ENCODE results near the gene SCYL3. TPM values are rescaled to one million over a fixed set of nuclear protein-coding genes. Genes with fewer than 3 reads are reported as not detected.

Gene SCYL3
- total and polyA plus RNA-seq, 2 experiments from 2014 or later: 2.2 to 6.8 TPM

DNA sequence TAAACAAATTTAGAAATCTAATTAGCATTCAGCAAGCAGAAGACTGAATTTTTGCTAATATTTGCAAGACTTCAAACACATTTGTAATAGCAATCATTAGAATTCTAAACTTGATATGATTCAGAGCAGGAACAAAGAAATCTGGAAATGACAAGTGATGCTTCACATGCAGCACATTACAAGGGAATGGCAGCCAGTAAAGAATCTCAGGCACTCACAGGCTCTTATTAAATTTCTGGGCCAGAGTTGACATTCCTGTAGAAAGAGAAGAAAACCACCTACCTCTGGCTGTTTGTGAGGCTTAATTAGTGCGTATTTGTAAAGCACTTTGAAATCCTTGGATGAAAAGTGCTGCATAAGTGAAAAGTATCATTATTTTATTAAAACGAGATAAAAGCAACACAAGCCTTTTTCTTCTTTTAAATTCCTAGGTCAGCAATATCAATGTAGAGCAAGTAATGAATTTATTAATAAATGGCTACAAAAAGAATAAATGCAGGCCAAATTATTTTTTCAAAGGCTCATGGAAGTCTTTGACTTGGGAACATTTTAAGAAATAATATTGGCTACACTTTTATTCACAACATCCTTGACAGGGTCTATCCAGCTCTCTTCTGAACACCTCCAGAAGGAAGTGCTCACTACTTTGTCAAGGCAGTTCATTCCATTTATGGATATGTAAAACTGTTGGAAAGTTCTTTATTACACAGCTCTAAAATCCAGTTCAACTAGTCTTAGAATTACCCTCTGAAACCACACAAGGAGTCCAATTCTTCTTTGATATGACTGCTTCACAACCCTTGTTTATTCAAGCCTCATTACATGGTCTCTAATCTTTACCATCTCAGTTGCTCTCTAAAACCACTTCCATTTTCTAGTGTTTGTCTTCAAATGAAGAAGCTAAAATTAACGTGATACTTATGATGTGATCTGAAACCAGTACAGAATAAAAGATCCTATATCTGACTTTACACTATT lies 32.1 kb upstream of the SCYL3 start:
- H3K4me2 ChIP-seq: no peak overlapping the region
- no peaks in the 10 kb centered on the region for H3F3A ChIP-seq (replicated peaks; ENCODE audit: low read depth)
- H3K9me2 ChIP-seq (ENCODE audit: insufficient read depth): no peaks in the 10 kb centered on the region
- no peaks in the 10 kb centered on the region for H3K27me3 ChIP-seq (ENCODE audit: insufficient read depth)
- DNase-seq (ENCODE audit: low spot score): peak; percentile 22
- H3K4me1 ChIP-seq (ENCODE audit: insufficient read depth): no peaks in the 10 kb centered on the region
- H3K27ac ChIP-seq (ENCODE audit: low read depth): no peak overlapping the region
- H3K9me3 Mint-ChIP-seq: no peaks in the 10 kb centered on the region
- TF ChIP-seq, protein P1, sequence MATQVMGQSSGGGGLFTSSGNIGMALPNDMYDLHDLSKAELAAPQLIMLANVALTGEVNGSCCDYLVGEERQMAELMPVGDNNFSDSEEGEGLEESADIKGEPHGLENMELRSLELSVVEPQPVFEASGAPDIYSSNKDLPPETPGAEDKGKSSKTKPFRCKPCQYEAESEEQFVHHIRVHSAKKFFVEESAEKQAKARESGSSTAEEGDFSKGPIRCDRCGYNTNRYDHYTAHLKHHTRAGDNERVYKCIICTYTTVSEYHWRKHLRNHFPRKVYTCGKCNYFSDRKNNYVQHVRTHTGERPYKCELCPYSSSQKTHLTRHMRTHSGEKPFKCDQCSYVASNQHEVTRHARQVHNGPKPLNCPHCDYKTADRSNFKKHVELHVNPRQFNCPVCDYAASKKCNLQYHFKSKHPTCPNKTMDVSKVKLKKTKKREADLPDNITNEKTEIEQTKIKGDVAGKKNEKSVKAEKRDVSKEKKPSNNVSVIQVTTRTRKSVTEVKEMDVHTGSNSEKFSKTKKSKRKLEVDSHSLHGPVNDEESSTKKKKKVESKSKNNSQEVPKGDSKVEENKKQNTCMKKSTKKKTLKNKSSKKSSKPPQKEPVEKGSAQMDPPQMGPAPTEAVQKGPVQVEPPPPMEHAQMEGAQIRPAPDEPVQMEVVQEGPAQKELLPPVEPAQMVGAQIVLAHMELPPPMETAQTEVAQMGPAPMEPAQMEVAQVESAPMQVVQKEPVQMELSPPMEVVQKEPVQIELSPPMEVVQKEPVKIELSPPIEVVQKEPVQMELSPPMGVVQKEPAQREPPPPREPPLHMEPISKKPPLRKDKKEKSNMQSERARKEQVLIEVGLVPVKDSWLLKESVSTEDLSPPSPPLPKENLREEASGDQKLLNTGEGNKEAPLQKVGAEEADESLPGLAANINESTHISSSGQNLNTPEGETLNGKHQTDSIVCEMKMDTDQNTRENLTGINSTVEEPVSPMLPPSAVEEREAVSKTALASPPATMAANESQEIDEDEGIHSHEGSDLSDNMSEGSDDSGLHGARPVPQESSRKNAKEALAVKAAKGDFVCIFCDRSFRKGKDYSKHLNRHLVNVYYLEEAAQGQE (IDR thresholded peaks at IDR 0.05; ENCODE audit: unreplicated experiment): no peak
- TF ChIP-seq POLR2AphosphoS5 (IDR thresholded peaks at IDR 0.05; ENCODE audit: low read depth) (no peak), ZNF331 (CRISPR knock-in tag; IDR thresholded peaks at IDR 0.05; ENCODE audit: low read depth) (no peak), STAT1 (IDR thresholded peaks at IDR 0.05; ENCODE audit: unreplicated experiment) (no peak), EZH2phosphoT487 (IDR thresholded peaks at IDR 0.05; ENCODE audit: unreplicated experiment) (no peak)
- TF ChIP-seq, protein P2, sequence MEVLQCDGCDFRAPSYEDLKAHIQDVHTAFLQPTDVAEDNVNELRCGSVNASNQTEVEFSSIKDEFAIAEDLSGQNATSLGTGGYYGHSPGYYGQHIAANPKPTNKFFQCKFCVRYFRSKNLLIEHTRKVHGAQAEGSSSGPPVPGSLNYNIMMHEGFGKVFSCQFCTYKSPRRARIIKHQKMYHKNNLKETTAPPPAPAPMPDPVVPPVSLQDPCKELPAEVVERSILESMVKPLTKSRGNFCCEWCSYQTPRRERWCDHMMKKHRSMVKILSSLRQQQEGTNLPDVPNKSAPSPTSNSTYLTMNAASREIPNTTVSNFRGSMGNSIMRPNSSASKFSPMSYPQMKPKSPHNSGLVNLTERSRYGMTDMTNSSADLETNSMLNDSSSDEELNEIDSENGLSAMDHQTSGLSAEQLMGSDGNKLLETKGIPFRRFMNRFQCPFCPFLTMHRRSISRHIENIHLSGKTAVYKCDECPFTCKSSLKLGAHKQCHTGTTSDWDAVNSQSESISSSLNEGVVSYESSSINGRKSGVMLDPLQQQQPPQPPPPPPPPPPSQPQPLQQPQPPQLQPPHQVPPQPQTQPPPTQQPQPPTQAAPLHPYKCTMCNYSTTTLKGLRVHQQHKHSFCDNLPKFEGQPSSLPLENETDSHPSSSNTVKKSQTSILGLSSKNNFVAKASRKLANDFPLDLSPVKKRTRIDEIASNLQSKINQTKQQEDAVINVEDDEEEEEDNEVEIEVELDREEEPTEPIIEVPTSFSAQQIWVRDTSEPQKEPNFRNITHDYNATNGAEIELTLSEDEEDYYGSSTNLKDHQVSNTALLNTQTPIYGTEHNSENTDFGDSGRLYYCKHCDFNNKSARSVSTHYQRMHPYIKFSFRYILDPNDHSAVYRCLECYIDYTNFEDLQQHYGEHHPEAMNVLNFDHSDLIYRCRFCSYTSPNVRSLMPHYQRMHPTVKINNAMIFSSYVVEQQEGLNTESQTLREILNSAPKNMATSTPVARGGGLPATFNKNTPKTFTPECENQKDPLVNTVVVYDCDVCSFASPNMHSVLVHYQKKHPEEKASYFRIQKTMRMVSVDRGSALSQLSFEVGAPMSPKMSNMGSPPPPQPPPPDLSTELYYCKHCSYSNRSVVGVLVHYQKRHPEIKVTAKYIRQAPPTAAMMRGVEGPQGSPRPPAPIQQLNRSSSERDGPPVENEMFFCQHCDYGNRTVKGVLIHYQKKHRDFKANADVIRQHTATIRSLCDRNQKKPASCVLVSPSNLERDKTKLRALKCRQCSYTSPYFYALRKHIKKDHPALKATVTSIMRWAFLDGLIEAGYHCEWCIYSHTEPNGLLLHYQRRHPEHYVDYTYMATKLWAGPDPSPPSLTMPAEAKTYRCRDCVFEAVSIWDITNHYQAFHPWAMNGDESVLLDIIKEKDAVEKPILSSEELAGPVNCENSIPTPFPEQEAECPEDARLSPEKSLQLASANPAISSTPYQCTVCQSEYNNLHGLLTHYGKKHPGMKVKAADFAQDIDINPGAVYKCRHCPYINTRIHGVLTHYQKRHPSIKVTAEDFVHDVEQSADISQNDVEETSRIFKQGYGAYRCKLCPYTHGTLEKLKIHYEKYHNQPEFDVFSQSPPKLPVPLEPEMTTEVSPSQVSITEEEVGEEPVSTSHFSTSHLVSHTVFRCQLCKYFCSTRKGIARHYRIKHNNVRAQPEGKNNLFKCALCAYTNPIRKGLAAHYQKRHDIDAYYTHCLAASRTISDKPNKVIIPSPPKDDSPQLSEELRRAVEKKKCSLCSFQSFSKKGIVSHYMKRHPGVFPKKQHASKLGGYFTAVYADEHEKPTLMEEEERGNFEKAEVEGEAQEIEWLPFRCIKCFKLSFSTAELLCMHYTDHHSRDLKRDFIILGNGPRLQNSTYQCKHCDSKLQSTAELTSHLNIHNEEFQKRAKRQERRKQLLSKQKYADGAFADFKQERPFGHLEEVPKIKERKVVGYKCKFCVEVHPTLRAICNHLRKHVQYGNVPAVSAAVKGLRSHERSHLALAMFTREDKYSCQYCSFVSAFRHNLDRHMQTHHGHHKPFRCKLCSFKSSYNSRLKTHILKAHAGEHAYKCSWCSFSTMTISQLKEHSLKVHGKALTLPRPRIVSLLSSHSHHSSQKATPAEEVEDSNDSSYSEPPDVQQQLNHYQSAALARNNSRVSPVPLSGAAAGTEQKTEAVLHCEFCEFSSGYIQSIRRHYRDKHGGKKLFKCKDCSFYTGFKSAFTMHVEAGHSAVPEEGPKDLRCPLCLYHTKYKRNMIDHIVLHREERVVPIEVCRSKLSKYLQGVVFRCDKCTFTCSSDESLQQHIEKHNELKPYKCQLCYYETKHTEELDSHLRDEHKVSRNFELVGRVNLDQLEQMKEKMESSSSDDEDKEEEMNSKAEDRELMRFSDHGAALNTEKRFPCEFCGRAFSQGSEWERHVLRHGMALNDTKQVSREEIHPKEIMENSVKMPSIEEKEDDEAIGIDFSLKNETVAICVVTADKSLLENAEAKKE (CRISPR knock-in tag; IDR thresholded peaks at IDR 0.05): no peak
- TF ChIP-seq, protein P3, sequence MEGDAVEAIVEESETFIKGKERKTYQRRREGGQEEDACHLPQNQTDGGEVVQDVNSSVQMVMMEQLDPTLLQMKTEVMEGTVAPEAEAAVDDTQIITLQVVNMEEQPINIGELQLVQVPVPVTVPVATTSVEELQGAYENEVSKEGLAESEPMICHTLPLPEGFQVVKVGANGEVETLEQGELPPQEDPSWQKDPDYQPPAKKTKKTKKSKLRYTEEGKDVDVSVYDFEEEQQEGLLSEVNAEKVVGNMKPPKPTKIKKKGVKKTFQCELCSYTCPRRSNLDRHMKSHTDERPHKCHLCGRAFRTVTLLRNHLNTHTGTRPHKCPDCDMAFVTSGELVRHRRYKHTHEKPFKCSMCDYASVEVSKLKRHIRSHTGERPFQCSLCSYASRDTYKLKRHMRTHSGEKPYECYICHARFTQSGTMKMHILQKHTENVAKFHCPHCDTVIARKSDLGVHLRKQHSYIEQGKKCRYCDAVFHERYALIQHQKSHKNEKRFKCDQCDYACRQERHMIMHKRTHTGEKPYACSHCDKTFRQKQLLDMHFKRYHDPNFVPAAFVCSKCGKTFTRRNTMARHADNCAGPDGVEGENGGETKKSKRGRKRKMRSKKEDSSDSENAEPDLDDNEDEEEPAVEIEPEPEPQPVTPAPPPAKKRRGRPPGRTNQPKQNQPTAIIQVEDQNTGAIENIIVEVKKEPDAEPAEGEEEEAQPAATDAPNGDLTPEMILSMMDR (conservative IDR thresholded peaks at IDR 0.05; ENCODE audit: low read depth in 2 of 2): no peak
- no peak overlapping the region for H3K4me3 ChIP-seq
- no peaks in the 10 kb centered on the region for H3K36me3 Mint-ChIP-seq (ENCODE audit: low read depth)
- ATAC-seq: no peak
- no peak overlapping the region for H2AFZ ChIP-seq
- no peaks in the 10 kb centered on the region for H4K20me1 ChIP-seq (replicated peaks; ENCODE audit: insufficient read depth)
- no peaks in the 10 kb centered on the region for H3K27me3 Mint-ChIP-seq (ENCODE audit: insufficient read depth, low read depth, poor library complexity)
- H3K4me1 Mint-ChIP-seq: no peaks in the 10 kb centered on the region
- H3K4me3 Mint-ChIP-seq: no peak overlapping the region
- H3K36me3 ChIP-seq (ENCODE audit: insufficient read depth): no peaks in the 10 kb centered on the region
- H3K27ac Mint-ChIP-seq: no peak overlapping the region
- H3K79me2 ChIP-seq (replicated peaks; ENCODE audit: insufficient read depth): no peaks in the 10 kb centered on the region
